Measurements from ENCODE around the gene ABCB11. TPM values are rescaled to one million over a fixed set of nuclear protein-coding genes. Genes with fewer than 3 reads are reported as not detected.

ABCB11 gene
- total RNA-seq, 1 donor from 2014 or later: not detected

DNA sequence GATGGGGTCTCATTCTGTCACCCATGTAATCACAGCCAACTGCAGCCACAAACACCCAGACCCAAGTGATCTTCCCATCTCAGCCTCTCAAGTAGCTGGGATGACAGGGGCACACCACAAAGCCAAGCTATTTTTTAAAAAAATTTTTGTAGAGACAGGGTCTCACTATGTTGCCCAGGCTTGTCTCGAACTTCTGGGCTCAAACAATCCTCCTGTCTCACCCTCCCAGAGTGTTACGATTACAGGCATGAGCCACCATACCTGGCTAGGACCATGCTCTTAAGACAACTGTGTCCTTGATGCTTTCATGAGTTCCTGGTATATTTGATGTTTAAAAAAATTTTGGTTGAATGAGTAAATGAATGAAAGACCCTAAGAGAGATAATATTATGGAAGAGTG lies 19.4 kb downstream of the ABCB11 start:
- Mint-ChIP-seq H3K27ac (ENCODE audit: unreplicated experiment) (peak overlapping the region; percentile 27), H3K27me3 (ENCODE audit: low read depth) (no peaks in the 10 kb centered on the region), H3K4me3 (ENCODE audit: unreplicated experiment) (no peak overlapping the region), H3K9me3 (ENCODE audit: low read depth) (peaks cover 4% of the 10 kb centered on the region), H3K4me1 (ENCODE audit: low read depth) (peaks cover 21% of the 10 kb centered on the region), H3K36me3 (ENCODE audit: low read depth) (no peaks in the 10 kb centered on the region)
- no peak for DNase-seq (ENCODE audit: low spot score)
- TF ChIP-seq, protein P1, sequence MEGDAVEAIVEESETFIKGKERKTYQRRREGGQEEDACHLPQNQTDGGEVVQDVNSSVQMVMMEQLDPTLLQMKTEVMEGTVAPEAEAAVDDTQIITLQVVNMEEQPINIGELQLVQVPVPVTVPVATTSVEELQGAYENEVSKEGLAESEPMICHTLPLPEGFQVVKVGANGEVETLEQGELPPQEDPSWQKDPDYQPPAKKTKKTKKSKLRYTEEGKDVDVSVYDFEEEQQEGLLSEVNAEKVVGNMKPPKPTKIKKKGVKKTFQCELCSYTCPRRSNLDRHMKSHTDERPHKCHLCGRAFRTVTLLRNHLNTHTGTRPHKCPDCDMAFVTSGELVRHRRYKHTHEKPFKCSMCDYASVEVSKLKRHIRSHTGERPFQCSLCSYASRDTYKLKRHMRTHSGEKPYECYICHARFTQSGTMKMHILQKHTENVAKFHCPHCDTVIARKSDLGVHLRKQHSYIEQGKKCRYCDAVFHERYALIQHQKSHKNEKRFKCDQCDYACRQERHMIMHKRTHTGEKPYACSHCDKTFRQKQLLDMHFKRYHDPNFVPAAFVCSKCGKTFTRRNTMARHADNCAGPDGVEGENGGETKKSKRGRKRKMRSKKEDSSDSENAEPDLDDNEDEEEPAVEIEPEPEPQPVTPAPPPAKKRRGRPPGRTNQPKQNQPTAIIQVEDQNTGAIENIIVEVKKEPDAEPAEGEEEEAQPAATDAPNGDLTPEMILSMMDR (IDR thresholded peaks at IDR 0.05): no peak

DNA sequence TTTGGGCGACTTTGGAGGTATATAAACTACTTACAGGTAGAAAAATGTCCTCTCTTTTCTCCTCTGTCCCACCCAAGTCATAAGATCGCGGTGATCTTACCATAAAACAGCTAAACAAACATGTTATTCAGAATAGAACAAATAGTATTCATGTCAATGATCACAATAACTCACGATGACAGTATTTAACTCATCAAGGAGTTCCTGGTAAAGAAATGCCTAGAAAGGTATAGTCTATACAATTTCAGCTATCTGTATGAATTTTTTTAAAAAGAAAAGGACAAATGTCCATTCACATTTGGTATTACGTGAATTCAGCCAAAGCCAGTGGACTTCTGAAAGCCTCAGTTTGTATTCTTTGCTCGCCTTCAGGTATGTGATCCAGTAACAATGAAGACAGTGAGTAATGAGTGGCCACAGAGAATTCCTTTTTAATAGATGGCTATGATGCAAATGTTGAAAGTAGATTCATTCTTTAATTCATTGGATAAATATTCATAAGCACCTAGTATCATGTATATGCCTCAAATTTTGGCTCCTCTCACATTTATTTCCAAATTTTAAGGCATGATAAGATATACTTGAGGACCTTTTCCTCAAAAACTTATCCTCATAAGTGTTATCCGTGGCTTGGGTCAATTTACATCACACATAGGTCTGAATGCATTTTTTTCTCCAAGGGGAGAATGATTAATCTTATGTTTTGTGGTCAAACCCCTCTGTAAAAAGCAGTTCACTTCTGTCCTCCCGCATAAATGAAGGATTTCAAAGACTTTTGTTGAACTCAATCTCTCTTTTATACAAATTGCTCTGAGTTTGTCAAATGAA lies 20.3 kb downstream of the ABCB11 start:
- no peak overlapping the region for H3K4me3 Mint-ChIP-seq (ENCODE audit: unreplicated experiment)
- no peaks in the 10 kb centered on the region for H3K36me3 Mint-ChIP-seq (ENCODE audit: low read depth)
- TF ChIP-seq, protein P1 (IDR thresholded peaks at IDR 0.05): no peak
- H3K27me3 Mint-ChIP-seq (ENCODE audit: low read depth): no peaks in the 10 kb centered on the region
- H3K4me1 Mint-ChIP-seq (ENCODE audit: low read depth): peaks cover 21% of the 10 kb centered on the region
- no peak overlapping the region for H3K27ac Mint-ChIP-seq (ENCODE audit: unreplicated experiment)
- DNase-seq (ENCODE audit: low spot score): no peak
- H3K9me3 Mint-ChIP-seq (ENCODE audit: low read depth): peaks cover 4% of the 10 kb centered on the region

DNA sequence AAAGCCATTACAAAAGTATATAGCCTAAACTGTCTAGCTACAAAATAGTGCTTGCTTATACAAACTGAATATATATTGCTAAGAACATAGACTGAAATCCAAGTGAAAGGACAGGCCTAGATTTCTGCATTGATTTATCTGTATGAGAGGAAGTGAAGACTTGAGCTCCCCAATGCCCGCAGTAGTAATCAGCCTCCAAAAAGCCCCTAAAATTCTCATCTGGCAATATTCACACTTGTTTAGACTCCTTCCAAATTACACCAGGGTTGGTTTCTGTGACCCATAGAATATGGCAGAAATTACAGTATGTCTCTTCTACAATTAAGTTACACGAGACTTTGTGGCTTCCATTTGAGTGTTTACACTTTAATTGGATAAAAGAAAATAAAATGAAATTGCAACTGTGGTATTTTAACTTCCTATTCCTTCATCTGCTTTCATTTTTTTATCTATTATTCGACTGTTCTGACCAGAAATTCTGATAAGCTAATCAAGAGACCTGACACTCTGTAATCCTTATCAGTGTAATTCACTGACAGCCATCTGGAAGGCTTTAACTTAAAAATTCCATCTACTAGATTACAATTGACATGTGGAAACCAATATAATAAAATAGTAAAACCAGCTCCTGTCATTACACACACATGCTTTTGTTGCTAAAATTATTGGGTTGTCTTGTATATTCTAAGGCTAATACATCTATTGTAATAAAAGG lies 21.1 kb downstream of the ABCB11 start:
- Mint-ChIP-seq H3K4me3 (ENCODE audit: unreplicated experiment) (no peak overlapping the region), H3K9me3 (ENCODE audit: low read depth) (peaks cover 4% of the 10 kb centered on the region), H3K27ac (ENCODE audit: unreplicated experiment) (no peak overlapping the region), H3K36me3 (ENCODE audit: low read depth) (no peaks in the 10 kb centered on the region), H3K27me3 (ENCODE audit: low read depth) (no peaks in the 10 kb centered on the region), H3K4me1 (ENCODE audit: low read depth) (peaks cover 21% of the 10 kb centered on the region)
- DNase-seq (ENCODE audit: low spot score): no peak
- TF ChIP-seq, protein P1 (IDR thresholded peaks at IDR 0.05): no peak

DNA sequence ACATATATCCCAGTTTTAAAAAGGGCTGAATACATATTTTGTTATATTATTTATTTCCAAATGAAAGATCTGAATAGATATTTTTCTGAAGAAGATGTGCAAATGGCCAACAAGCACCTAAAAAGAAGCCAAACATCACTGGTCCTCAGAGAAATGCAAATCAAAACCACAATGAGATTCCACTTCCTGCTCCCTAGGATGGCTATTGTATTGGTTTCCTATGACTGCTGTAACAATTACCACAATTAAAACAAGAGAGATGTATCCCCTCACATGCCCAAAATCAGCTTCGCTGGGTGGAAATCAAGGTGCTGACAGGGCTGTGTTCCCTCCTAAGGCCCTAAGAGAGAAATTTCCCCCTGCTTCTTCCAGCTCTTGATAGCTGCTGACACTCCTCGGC lies 23.2 kb downstream of the ABCB11 start:
- Mint-ChIP-seq H3K4me1 (ENCODE audit: low read depth) (peaks cover 17% of the 10 kb centered on the region), H3K27ac (ENCODE audit: unreplicated experiment) (no peak overlapping the region), H3K27me3 (ENCODE audit: low read depth) (no peaks in the 10 kb centered on the region), H3K9me3 (ENCODE audit: low read depth) (peaks cover 5% of the 10 kb centered on the region), H3K36me3 (ENCODE audit: low read depth) (no peaks in the 10 kb centered on the region), H3K4me3 (ENCODE audit: unreplicated experiment) (no peak overlapping the region)
- no peak for DNase-seq (ENCODE audit: low spot score)
- TF ChIP-seq, protein P1 (IDR thresholded peaks at IDR 0.05): no peak

DNA sequence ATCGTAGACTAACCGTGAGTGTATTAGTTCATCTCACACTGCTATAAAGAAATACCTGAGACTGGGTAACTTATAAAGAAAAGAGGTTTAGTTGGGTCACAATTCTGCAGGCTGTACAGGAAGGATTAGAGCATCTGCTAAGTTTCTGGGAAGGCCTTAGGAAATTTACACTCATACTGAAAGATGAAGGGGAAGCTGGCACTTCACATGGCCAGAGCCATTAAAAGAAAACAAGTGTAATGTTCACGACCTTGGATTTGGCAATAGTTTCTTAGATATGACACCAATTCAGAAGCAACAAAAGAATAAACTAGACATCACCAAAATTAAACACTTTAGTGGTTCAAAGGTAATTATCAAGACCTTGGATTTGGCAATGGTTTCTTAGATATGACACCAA lies 23.8 kb downstream of the ABCB11 start:
- Mint-ChIP-seq H3K4me3 (ENCODE audit: unreplicated experiment) (no peak overlapping the region), H3K27me3 (ENCODE audit: low read depth) (no peaks in the 10 kb centered on the region), H3K9me3 (ENCODE audit: low read depth) (peaks cover 8% of the 10 kb centered on the region), H3K36me3 (ENCODE audit: low read depth) (peaks cover 2% of the 10 kb centered on the region), H3K27ac (ENCODE audit: unreplicated experiment) (no peak overlapping the region), H3K4me1 (ENCODE audit: low read depth) (peaks cover 13% of the 10 kb centered on the region)
- no peak for DNase-seq (ENCODE audit: low spot score)
- TF ChIP-seq, protein P1 (IDR thresholded peaks at IDR 0.05): no peak
